IMR-90 (cell line): ENCODE results near the gene ATP1A2. TPM values are rescaled to one million over a fixed set of nuclear protein-coding genes. Genes with fewer than 3 reads are reported as not detected.

ENCODE experiments used
- ATAC-seq: fragments of 200-7000 bp; cut with Tn5 transposase; 2 replicates; pipeline ENCODE4 v1.9.1; 2020; ENCODE audit warnings: low read depth, mild to moderate bottlenecking, moderate library complexity
- BruUV-seq: library from RNA; stranded (reverse); fragments of 400-500 nt; replicated peaks from 2 replicates; lab custom pipeline; 2021; lab: Mats Ljungman, UMichigan
- CTCF ChIA-PET: fragments of 300-600 bp; formaldehyde crosslinking; extraction: SDS; loops from one replicate; lab custom pipeline; 2021; ENCODE audit warnings: antibody characterized with exemption; lab: Yijun Ruan, JAX
- POLR2A ChIA-PET: fragments of 300-600 bp; sonication (Branson Sonifier 250); formaldehyde crosslinking; loops from one replicate; lab custom pipeline; 2022; ENCODE audit warnings: antibody characterized with exemption; ENCODE audit not compliant: unreplicated experiment; lab: Charles Lee
- DNase-seq: peaks from one replicate; pipeline ENCODE4 v3.0.0; 2013
- H2AFZ ChIP-seq: replicated peaks from 2 replicates; pipeline ENCODE3; 2013; ENCODE audit warnings: low read length, mild to moderate bottlenecking; ENCODE audit not compliant: poor library complexity
- H2AK5ac ChIP-seq: 2 replicates; pipeline ENCODE4 v1.6.1; 2013; ENCODE audit warnings: low read depth, low read length, inconsistent platforms
- H2AK9ac ChIP-seq: replicated peaks from 2 replicates; pipeline ENCODE3; 2013; ENCODE audit warnings: mild to moderate bottlenecking, low read depth, low read length, moderate library complexity; ENCODE audit not compliant: poor library complexity
- H2BK120ac ChIP-seq: 2 replicates; pipeline ENCODE4 v1.6.1; 2013; ENCODE audit warnings: low read depth, low read length, inconsistent platforms
- H2BK15ac ChIP-seq: 3 replicates; pipeline ENCODE4 v1.6.1; 2013; ENCODE audit warnings: low read depth, low read length, inconsistent platforms
- H2BK20ac ChIP-seq: 2 replicates; pipeline ENCODE4 v1.6.1; 2013; ENCODE audit warnings: low read depth, mild to moderate bottlenecking, inconsistent platforms, low read length, moderate library complexity
- H2BK5ac ChIP-seq: 2 replicates; pipeline ENCODE4 v1.6.1; 2013; ENCODE audit warnings: mild to moderate bottlenecking, low read depth, low read length, inconsistent platforms; ENCODE audit not compliant: poor library complexity, severe bottlenecking
- H3K14ac ChIP-seq: replicated peaks from 2 replicates; pipeline ENCODE4 v1.6.1; 2013; ENCODE audit warnings: low read depth, low read length, inconsistent platforms
- H3K18ac ChIP-seq: 2 replicates; pipeline ENCODE4 v1.6.1; 2013; ENCODE audit warnings: low read depth, low read length, control low read depth
- H3K23ac ChIP-seq: 2 replicates; pipeline ENCODE4 v1.6.1; 2013; ENCODE audit warnings: low read depth, low read length, inconsistent platforms
- H3K27ac ChIP-seq: 2 replicates; pipeline ENCODE4 v1.5.1; 2013; ENCODE audit warnings: mild to moderate bottlenecking, control low read depth, low read length; ENCODE audit not compliant: insufficient read depth
- H3K27me3 ChIP-seq: 2 replicates; pipeline ENCODE4 v1.6.1; 2013; ENCODE audit warnings: low read length; ENCODE audit not compliant: control insufficient read depth, insufficient read depth
- H3K36me3 ChIP-seq: 2 replicates; pipeline ENCODE4 v1.6.1; 2013; ENCODE audit warnings: low read length, mixed read lengths; ENCODE audit not compliant: control insufficient read depth, insufficient read depth
- H3K4ac ChIP-seq: 2 replicates; pipeline ENCODE4 v1.6.1; 2013; ENCODE audit warnings: low read depth, low read length, inconsistent platforms
- H3K4me1 ChIP-seq: 2 replicates; pipeline ENCODE4 v1.6.1; 2013; ENCODE audit warnings: low read length, mixed read lengths; ENCODE audit not compliant: control insufficient read depth, insufficient read depth
- H3K4me2 ChIP-seq: 2 replicates; pipeline ENCODE4 v1.6.1; 2013; ENCODE audit warnings: low read depth, mild to moderate bottlenecking, control low read depth, low read length, moderate library complexity
- H3K4me3 ChIP-seq: 2 replicates; pipeline ENCODE4 v1.5.1; 2013; ENCODE audit warnings: low read depth, mild to moderate bottlenecking, control low read depth, low read length, moderate library complexity; ENCODE audit not compliant: insufficient read depth
- H3K56ac ChIP-seq: 2 replicates; pipeline ENCODE4 v1.6.1; 2013; ENCODE audit warnings: low read length, inconsistent platforms; ENCODE audit not compliant: insufficient read depth; ENCODE audit errors: extremely low read depth
- H3K79me1 ChIP-seq, 2 experiments: 2 replicates each; pipeline ENCODE4 v1.6.1; 2013; ENCODE audit warnings: low read length in 2 of 2, inconsistent platforms in 1 of 2, low read depth in 1 of 2
- H3K9ac ChIP-seq: 2 replicates; pipeline ENCODE4 v1.6.1; 2013; ENCODE audit warnings: low read depth, low read length, control low read depth
- H3K9me1 ChIP-seq: 2 replicates; pipeline ENCODE4 v1.6.1; 2013; ENCODE audit warnings: low read length, inconsistent platforms; ENCODE audit not compliant: insufficient read depth
- H3K9me3 ChIP-seq: 2 replicates; pipeline ENCODE4 v1.6.1; 2013; ENCODE audit warnings: low read length; ENCODE audit not compliant: control insufficient read depth, insufficient read depth
- H4K20me1 ChIP-seq: 2 replicates; pipeline ENCODE4 v1.6.1; 2013; ENCODE audit warnings: low read length, inconsistent platforms; ENCODE audit not compliant: insufficient read depth
- H4K5ac ChIP-seq: 2 replicates; pipeline ENCODE4 v1.6.1; 2013; ENCODE audit warnings: mild to moderate bottlenecking, low read depth, low read length, control low read depth
- H4K8ac ChIP-seq, 2 experiments: 2 replicates each; pipeline ENCODE4 v1.6.1; 2013; ENCODE audit warnings: low read depth in 2 of 2, low read length in 2 of 2, control low read depth in 1 of 2, inconsistent platforms in 1 of 2
- H4K91ac ChIP-seq: 2 replicates; pipeline ENCODE4 v1.6.1; 2013; ENCODE audit warnings: low read depth, low read length, inconsistent platforms; ENCODE audit not compliant: insufficient read depth
- BHLHE40 ChIP-seq: fragments of 150-350 bp; IDR thresholded peaks from 2 replicates; pipeline ENCODE4 v1.6.1; 2016; ENCODE audit warnings: mild to moderate bottlenecking, low read depth, low read length
- CEBPB ChIP-seq: IDR thresholded peaks from 2 replicates; pipeline ENCODE4 v1.6.1; 2012; ENCODE audit warnings: low read depth, low read length, improper control_type of control experiment
- CHD1 ChIP-seq: IDR thresholded peaks from 2 replicates; pipeline ENCODE4 v1.6.1; 2012; ENCODE audit warnings: low read depth, low read length, improper control_type of control experiment
- FOS ChIP-seq: fragments of 150-350 bp; IDR thresholded peaks from 2 replicates; pipeline ENCODE4 v1.6.1; 2016; ENCODE audit warnings: low read depth, low read length
- MAZ ChIP-seq: IDR thresholded peaks from 2 replicates; pipeline ENCODE4 v1.6.1; 2012; ENCODE audit warnings: low read depth, mild to moderate bottlenecking, low read length, improper control_type of control experiment, moderate library complexity, borderline replicate concordance
- NFE2L2 ChIP-seq: fragments of 150-350 bp; IDR thresholded peaks from 2 replicates; pipeline ENCODE4 v1.6.1; 2016; ENCODE audit warnings: low read depth, mild to moderate bottlenecking, low read length
- POLR2A ChIP-seq: IDR thresholded peaks from 2 replicates; pipeline ENCODE4 v1.6.1; 2012; ENCODE audit warnings: mild to moderate bottlenecking, low read depth, low read length
- RAD21 ChIP-seq: IDR thresholded peaks from 2 replicates; pipeline ENCODE4 v1.6.1; 2012; ENCODE audit warnings: low read length, improper control_type of control experiment
- RCOR1 ChIP-seq: IDR thresholded peaks from 2 replicates; pipeline ENCODE4 v1.6.1; 2012; ENCODE audit warnings: mild to moderate bottlenecking, low read length, improper control_type of control experiment; ENCODE audit not compliant: insufficient replicate concordance
- RFX5 ChIP-seq: IDR thresholded peaks from 2 replicates; pipeline ENCODE4 v1.8.0; 2012; ENCODE audit warnings: low read depth, mild to moderate bottlenecking, low read length, moderate library complexity
- SMC3 ChIP-seq: fragments of 150-350 bp; IDR thresholded peaks from 2 replicates; pipeline ENCODE4 v1.6.1; 2016; ENCODE audit warnings: low read depth, mild to moderate bottlenecking, antibody characterized with exemption, low read length, moderate library complexity
- WGBS, 2 experiments: methylation state at CpG; one replicate each; pipeline versions ENCODE4 v1.1.5 to v1.1.7; 2013; ENCODE audit warnings: missing lambda C conversion rate in 2 of 2; ENCODE audit not compliant: insufficient read length in 1 of 2; ENCODE audit errors: extremely low coverage in 2 of 2; 5-methylcytosine and 5-hydroxymethylcytosine counted together
- dilution Hi-C: fragments of 300-500 bp; cut with HindIII; formaldehyde crosslinking; loops from one replicate; pipeline ENCODE4 v1.14.3; 2018; ENCODE audit warnings: low sequenced_read_pairs; ENCODE audit not compliant: unreplicated experiment
- in situ Hi-C: fragments of 300-500 bp; cut with MboI; formaldehyde crosslinking; loops from 3 replicates; pipeline ENCODE4 v1.14.3; 2019; ENCODE audit warnings: low sequenced_read_pairs, inconsistent platforms, mixed read lengths
- intact Hi-C: fragments of 100-400 bp; cut with micrococcal nuclease; formaldehyde crosslinking; loops from 2 replicates; pipeline ENCODE4 v1.10.0; 2022
- polyA plus RNA-seq, 3 experiments: library from polyadenylated mRNA; depleted of rRNA; stranded (reverse); fragments of >200 nt; gene quantifications; 2 replicates each; pipeline ENCODE4 v1.2.3, GENCODE V29; 2012; ENCODE audit warnings: low replicate concordance in 1 of 3
- total RNA-seq: library from RNA; depleted of rRNA; stranded (reverse); fragments of >200 nt; gene quantifications from 2 replicates; pipeline ENCODE4 v1.2.3, GENCODE V29; 2012

Gene ATP1A2
- total and polyA plus RNA-seq, 2 of the 4 experiments (the other 2 are of a cell fraction), result under 0.01 to 0.15 TPM

DNA sequence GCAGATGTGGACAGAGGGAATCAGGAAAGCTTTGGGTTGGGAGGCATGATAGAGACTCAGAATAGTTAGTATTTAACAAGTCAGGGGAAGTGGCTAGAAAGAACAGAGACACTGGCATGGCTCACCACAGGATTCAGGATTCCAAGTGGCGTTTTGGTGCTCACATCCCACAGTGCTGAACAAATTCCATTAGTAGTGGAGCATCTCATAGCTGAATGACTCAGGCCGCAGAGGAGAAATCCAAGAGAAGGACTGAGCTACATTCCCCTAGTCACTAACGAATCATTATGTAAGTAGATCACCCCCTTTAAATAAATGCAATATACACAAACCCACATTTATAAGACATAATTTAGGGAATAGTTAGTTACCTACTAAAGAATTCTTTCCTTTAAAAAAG lies 39.3 kb upstream of the ATP1A2 start:
- Histone ChIP-seq H4K20me1 (no peaks in the 10 kb centered on the region), H3K4ac (no peak overlapping the region), H2BK120ac (no peak overlapping the region), H3K4me1 (peaks cover 2% of the 10 kb centered on the region; the same call in 1 of the 2 replicates), H2BK15ac (no peak overlapping the region), H3K9ac (no peak overlapping the region), H4K8ac (no peak overlapping the region), H3K27me3 (peaks cover 57% of the 10 kb centered on the region), H2AK5ac (no peak overlapping the region), H3K4me2 (no peak overlapping the region), H3K9me3 (no peaks in the 10 kb centered on the region; the same call in 1 of the 2 replicates), H2BK5ac (no peak overlapping the region), H3K14ac (no peak overlapping the region), H2BK20ac (no peak overlapping the region), H3K36me3 (no peaks in the 10 kb centered on the region), H3K79me1 (no peaks in the 10 kb centered on the region), H3K4me3 (no peak overlapping the region), H4K91ac (no peak overlapping the region), H3K23ac (no peak overlapping the region), H4K5ac (no peak overlapping the region), H3K27ac (no peak overlapping the region), H3K18ac (no peak overlapping the region), H2AK9ac (no peak overlapping the region), H3K9me1 (no peaks in the 10 kb centered on the region), H3K56ac (no peak overlapping the region), H2AFZ (no peak overlapping the region)
- ATAC-seq (no peak), DNase-seq (no peak)
- no TSS peak for BruUV-seq
- TF ChIP-seq RAD21 (no peak), SMC3 (no peak), CEBPB (no peak), MAZ (no peak), CHD1 (no peak), POLR2A (no peak), FOS (no peak), RFX5 (no peak), RCOR1 (no peak), BHLHE40 (no peak), NFE2L2 (no peak)
- POLR2A ChIA-PET, result no interaction called here
- CTCF ChIA-PET, result interaction anchor here (0.6 to 2.0 kb wide), 2 partner anchors 10 to 20 kb away, joined by 3 to 7 read pairs; no protein-coding TSS in a partner anchor
- WGBS, 2 experiments, result 80% methylated on average over 1 of the region's 3 CpGs; no CpG with 5 or more reads in 1 of the 2 experiments
- intact Hi-C loops, result no loop called here
- dilution Hi-C loops, result no loop called here
- in situ Hi-C loops, result no loop called here
